Activated CD8-positive, alpha-beta T cell treated with anti-CD3 and anti-CD28 coated beads, Interleukin-2, amount 10 ng/mL, durations not matched to agents 7 days and 5 days (primary cell): Measurements from ENCODE around the gene MROH8. TPM values are rescaled to one million over a fixed set of nuclear protein-coding genes. Genes with fewer than 3 reads are reported as not detected.

Experiments
- ATAC-seq: fragments of 150-1000 bp; cut with Tn5 transposase; one replicate; pipeline ENCODE4 v1.10.0; 2021; ENCODE audit warnings: moderate library complexity
- CTCF ChIA-PET: fragments of 350-600 bp; sonication (Branson Sonifier 250); formaldehyde crosslinking; loops from one replicate; lab custom pipeline; 2021; ENCODE audit warnings: antibody characterized with exemption; lab: Charles Lee
- POLR2A ChIA-PET: fragments of 350-600 bp; sonication (Branson Sonifier 250); formaldehyde crosslinking; loops from one replicate; lab custom pipeline; 2021; ENCODE audit warnings: antibody characterized with exemption; lab: Charles Lee
- DNase-seq: peaks from one replicate; pipeline ENCODE4 v3.0.0-alpha.2; 2020
- H3K27ac Mint-ChIP-seq: one replicate; pipeline ENCODE4 v1.8.0; 2021; ENCODE audit warnings: mild to moderate bottlenecking, mixed read lengths
- H3K27me3 Mint-ChIP-seq: one replicate; pipeline ENCODE4 v1.8.0; 2021; ENCODE audit warnings: low read depth, mixed read lengths
- H3K36me3 Mint-ChIP-seq: one replicate; pipeline ENCODE4 v1.8.0; 2021; ENCODE audit warnings: low read depth, mixed read lengths
- H3K4me1 Mint-ChIP-seq: one replicate; pipeline ENCODE4 v1.8.0; 2021; ENCODE audit warnings: low read depth, mixed read lengths
- H3K4me3 Mint-ChIP-seq: one replicate; pipeline ENCODE4 v1.8.0; 2021; ENCODE audit warnings: mild to moderate bottlenecking, mixed read lengths
- H3K9me3 Mint-ChIP-seq: one replicate; pipeline ENCODE4 v1.8.0; 2022; ENCODE audit warnings: mixed read lengths; ENCODE audit not compliant: insufficient read depth
- total RNA-seq, 2 experiments: library from RNA; stranded (reverse); gene quantifications; one replicate each; pipeline ENCODE4 v1.2.3, GENCODE V29; 2021

The MROH8 gene
- total RNA-seq, 2 experiments from 2014 or later, result 2.6 to 2.8 TPM

DNA sequence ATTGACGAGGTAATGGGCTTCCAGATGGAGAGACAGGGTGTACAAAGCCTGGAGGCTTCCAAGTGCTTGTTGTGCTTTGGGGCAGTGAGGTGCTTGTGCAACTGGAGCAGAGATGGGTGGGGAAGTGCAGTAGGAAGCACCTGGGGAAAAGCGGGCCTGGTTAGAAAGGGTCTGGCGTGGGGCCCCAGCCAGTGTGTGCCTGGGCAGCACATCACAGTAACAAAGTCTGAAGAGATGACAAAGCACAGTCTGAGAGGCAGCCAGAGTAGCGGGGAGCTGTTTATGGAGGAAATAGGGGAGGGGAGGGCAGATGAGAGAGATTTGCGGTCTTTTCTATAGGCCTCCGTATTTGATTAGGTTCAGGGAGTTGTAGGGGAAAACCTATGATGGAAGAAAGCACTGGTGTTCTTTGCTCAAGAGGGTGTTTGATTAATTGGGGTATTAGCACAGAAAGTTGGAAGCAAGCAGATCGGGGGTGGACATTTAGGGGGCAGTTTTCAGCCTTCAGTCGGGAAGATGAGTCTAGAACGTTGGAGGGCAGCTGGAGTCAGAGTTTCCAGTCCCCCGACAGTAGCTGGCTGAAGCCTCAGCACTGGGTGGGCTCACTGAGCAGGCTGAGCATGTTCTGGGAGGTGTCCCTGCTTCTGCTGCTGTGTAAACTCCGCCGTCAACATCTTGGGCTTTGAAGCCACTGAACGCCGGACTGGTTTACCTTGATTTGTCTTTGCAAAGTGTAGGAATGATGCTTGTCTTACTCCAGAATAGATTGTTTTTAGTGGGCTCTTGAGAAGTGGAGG, 15.5 kb upstream of the MROH8 start:
- no peak overlapping the region for H3K4me3 Mint-ChIP-seq
- peaks cover 60% of the 10 kb centered on the region for H3K4me1 Mint-ChIP-seq
- no peaks in the 10 kb centered on the region for H3K27me3 Mint-ChIP-seq
- DNase-seq (no peak), ATAC-seq (peak; percentile 40)
- CTCF ChIA-PET, result interaction anchor here (0.7 to 4.4 kb wide), 35 partner anchors 9 to 1191 kb away, joined by 3 to 51 read pairs (median 5); partner anchors contain the start of genes MROH8 and RPN2
- no peaks in the 10 kb centered on the region for H3K9me3 Mint-ChIP-seq
- POLR2A ChIA-PET, result interaction anchor here (0.8 to 1.3 kb wide), 5 partner anchors 15 to 344 kb away, joined by 3 to 4 read pairs (median 4); partner anchors contain the start of genes MROH8 and RPN2
- peak overlapping the region; percentile 86 for H3K27ac Mint-ChIP-seq
- H3K36me3 Mint-ChIP-seq, result peaks cover 53% of the 10 kb centered on the region

DNA sequence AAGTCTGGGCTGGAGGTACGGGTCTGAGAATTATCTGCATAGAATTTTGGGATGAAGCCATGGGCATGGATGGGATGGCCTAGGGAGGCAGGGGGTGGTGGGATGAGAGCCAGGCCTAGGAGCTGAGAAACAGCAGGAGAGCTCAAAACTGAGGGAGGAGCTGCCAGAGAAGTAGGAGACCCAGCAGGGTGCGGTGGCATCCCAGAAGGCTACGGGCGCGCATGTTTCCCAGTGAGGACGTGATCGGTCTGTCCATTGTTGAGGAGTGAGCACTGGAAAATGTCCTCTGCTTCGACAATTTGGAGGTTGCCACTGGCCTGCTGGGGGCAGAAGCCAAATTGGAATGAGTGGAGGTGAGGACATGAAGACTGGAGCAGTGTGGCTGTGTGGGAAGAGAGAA, 14.5 kb upstream of the MROH8 start:
- peak overlapping the region; percentile 73 for H3K27ac Mint-ChIP-seq
- H3K4me1 Mint-ChIP-seq, result peaks cover 70% of the 10 kb centered on the region
- H3K36me3 Mint-ChIP-seq, result peaks cover 57% of the 10 kb centered on the region
- POLR2A ChIA-PET, result interaction anchor here (2.6 kb wide), 1 partner anchor 15 kb away, joined by 13 read pairs; the partner anchor contains the start of genes MROH8 and RPN2
- DNase-seq (no peak), ATAC-seq (no peak)
- CTCF ChIA-PET, result interaction anchor here (0.8 to 5.6 kb wide), 8 partner anchors 7 to 340 kb away, joined by 3 to 89 read pairs (median 12); partner anchors contain the start of genes MROH8, RBL1 and RPN2
- H3K4me3 Mint-ChIP-seq, result no peak overlapping the region
- no peaks in the 10 kb centered on the region for H3K9me3 Mint-ChIP-seq
- no peaks in the 10 kb centered on the region for H3K27me3 Mint-ChIP-seq

DNA sequence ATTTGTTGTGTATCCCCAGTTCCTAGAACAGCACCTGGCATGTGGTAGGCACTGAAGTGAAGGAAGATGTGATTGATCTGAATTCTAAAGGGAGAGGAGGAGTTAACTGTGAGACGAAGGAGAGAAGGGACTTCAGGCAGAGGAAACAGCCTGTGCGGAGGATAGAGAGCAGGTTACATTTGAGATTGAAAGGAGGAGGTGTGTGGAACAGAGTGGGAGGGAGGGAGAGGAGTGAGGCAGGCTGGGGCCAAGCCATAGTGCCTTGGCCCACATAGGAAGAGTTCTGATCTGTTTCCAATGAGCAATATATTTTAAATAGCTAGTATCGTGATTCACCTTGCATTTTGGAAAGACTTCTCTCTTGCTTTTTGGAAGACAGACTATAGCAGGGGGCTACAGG, 13.9 kb upstream of the MROH8 start:
- ATAC-seq, result no peak
- Mint-ChIP-seq H3K36me3 (peaks cover 57% of the 10 kb centered on the region), H3K27ac (peak overlapping the region; percentile 5), H3K4me3 (no peak overlapping the region), H3K9me3 (no peaks in the 10 kb centered on the region), H3K4me1 (peaks cover 72% of the 10 kb centered on the region), H3K27me3 (no peaks in the 10 kb centered on the region)
- DNase-seq, result no peak
- ChIA-PET POLR2A (interaction anchor here (2.6 kb wide), 1 partner anchor 14 kb away, joined by 13 read pairs; the partner anchor contains the start of genes MROH8 and RPN2), CTCF (interaction anchor here (0.8 to 5.6 kb wide), 8 partner anchors 8 to 340 kb away, joined by 3 to 89 read pairs (median 9); partner anchors contain the start of genes MROH8, RBL1 and RPN2)

DNA sequence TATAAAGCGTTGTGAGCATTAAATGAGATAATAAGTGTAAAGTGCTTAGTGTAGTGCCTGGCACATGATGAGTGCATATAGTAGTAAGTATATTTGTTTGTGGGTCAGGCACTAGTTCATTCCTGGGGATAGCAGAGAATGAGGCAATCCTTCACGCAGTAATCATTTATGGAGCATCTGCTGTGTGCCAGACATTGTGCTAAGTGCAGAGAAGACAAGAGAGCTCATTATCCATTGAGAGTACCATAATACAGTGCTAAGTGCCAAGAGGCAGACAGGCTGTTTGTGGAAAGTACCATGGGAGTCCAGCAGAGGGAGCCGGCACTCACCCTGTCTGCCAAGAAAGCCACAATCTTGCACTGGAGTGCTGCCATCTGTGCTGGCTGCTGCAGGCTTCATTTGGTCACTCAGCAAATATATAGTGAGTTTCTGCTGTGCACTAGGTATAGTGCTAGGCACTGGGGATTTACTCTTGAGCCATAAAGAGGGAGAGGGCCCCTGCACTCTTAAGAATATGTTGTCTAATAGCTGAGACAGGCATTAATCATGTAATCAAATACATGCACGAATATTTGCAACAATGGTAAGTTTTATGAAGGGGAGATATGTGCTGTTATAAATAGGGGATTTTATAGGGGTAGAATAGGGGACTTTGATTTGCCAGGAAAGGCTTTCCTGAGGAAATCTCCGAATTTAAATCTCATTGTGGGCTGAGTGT, 12.9 kb upstream of the MROH8 start:
- ChIA-PET CTCF (interaction anchor here (0.6 to 5.6 kb wide), 22 partner anchors 8 to 351 kb away, joined by 3 to 89 read pairs (median 4); partner anchors contain the start of genes MROH8, RBL1 and RPN2), POLR2A (interaction anchor here (0.6 to 2.6 kb wide), 2 partner anchors 13 to 163 kb away, joined by 3 to 13 read pairs; partner anchors contain the start of genes MROH8 and RPN2)
- peaks cover 73% of the 10 kb centered on the region for H3K4me1 Mint-ChIP-seq
- H3K27ac Mint-ChIP-seq, result peak overlapping the region; percentile 44
- ATAC-seq, result peak; percentile 78
- no peak overlapping the region for H3K4me3 Mint-ChIP-seq
- no peaks in the 10 kb centered on the region for H3K9me3 Mint-ChIP-seq
- no peaks in the 10 kb centered on the region for H3K27me3 Mint-ChIP-seq
- DNase-seq, result peak; percentile 80
- peaks cover 62% of the 10 kb centered on the region for H3K36me3 Mint-ChIP-seq

DNA sequence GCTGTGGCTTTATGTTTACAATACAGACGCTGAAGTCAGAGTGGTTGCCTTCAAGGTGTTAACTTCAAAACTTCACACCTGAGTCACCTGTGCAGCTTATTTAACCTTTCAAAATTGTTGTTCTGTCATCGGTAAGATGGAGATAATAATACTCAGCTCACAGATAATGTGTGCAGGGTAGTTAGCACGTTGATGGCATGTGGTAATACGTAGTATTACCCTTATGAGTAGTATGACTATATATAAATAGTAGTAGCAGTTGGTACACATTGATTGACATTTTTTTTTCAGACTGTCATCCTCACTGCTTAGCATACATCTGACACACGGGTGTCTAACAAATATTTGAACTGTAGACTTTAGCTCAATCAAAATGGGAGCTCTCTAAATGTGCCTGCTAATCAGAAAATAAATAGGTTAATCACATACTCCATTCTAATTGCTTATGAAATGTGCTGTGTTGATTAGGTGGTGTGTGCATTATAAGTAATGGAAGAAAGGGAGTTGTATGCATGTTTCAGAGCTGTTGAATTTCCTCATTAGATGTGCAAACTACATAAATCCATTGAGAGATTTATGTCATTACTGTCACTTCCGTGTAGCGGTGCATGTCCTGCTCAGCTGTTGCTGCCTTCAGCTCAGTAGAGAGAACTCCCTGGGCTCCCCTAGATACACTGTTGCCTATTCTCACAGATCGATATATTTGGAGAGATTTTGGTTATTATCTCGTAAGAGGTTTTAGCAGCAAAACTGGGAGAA, 11.2 kb upstream of the MROH8 start:
- H3K4me1 Mint-ChIP-seq, result peaks cover 70% of the 10 kb centered on the region
- peak overlapping the region; percentile 33 for H3K27ac Mint-ChIP-seq
- DNase-seq (no peak), ATAC-seq (no peak)
- H3K9me3 Mint-ChIP-seq, result no peaks in the 10 kb centered on the region
- no peak overlapping the region for H3K4me3 Mint-ChIP-seq
- no peaks in the 10 kb centered on the region for H3K27me3 Mint-ChIP-seq
- POLR2A ChIA-PET, result interaction anchor here (1.9 kb wide), 1 partner anchor 12 kb away, joined by 19 read pairs; the partner anchor contains the start of genes MROH8 and RPN2
- H3K36me3 Mint-ChIP-seq, result peaks cover 61% of the 10 kb centered on the region
- CTCF ChIA-PET, result interaction anchor here (1.5 to 5.6 kb wide), 6 partner anchors 8 to 345 kb away, joined by 3 to 89 read pairs (median 19); partner anchors contain the start of genes MROH8 and RPN2

DNA sequence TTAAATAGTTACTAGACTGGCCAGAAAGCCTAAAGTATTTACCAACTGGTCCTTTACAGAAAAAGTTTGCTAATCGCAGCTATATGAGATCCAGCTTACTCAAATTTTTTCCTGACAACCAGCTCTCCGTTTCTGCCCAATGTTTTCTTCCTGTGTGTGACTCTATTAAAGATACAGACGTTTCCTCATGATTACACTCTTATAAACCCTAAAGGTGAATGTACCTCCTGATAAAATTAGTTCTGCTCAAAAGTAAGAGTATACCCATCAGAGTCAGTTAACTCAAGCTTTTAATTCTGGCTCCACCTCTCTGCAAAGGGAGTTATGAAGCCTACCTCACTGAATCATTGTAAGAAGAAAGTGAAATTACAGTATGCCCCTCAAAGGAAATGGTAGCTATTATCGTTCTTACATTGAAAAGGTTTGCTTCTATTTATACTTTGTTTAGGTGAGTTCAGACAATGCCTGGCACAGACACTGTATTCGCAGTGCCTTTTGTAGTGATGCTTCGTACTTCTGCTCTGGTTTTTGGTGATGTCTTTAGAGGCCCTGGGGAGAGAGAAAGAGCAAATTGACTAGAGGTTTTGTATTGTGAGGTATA, 10.2 kb upstream of the MROH8 start:
- DNase-seq, result no peak
- no peak for ATAC-seq
- POLR2A ChIA-PET, result interaction anchor here (1.9 kb wide), 1 partner anchor 11 kb away, joined by 19 read pairs; the partner anchor contains the start of genes MROH8 and RPN2

DNA sequence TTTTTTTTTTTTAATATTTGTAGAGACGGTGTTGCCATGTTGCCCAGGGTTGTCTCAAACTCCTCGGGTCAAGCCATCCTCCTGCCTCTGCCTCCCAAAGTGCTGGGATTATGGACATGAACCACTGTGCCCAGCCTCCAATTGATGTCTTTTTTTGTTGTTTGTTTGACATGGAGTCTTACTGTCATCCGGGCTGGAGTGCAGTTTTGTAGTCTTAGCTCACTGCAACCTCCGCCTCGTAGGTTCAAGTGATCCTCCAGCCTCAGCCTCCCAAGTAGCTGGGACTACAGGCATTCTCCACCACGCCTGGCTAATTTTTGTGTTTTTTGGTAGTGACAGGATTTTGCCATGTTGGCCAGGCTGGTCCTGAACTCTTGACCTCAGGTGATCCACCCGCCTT, 9.4 kb upstream of the MROH8 start:
- Mint-ChIP-seq H3K9me3 (no peaks in the 10 kb centered on the region), H3K4me3 (no peak overlapping the region), H3K4me1 (peaks cover 63% of the 10 kb centered on the region), H3K27me3 (no peaks in the 10 kb centered on the region), H3K36me3 (peaks cover 62% of the 10 kb centered on the region), H3K27ac (no peak overlapping the region)
- no peak for ATAC-seq
- no peak for DNase-seq
- ChIA-PET CTCF (interaction anchor here (0.9 to 5.6 kb wide), 7 partner anchors 11 to 347 kb away, joined by 3 to 89 read pairs (median 4); partner anchors contain the start of genes MANBAL, MROH8 and RPN2), POLR2A (interaction anchor here (1.9 kb wide), 1 partner anchor 10 kb away, joined by 19 read pairs; the partner anchor contains the start of genes MROH8 and RPN2)

More for the DNA sequence above, 10.2 kb upstream of the MROH8 start:
- H3K4me1 Mint-ChIP-seq, result peaks cover 65% of the 10 kb centered on the region
- peak overlapping the region; percentile 34 for H3K4me3 Mint-ChIP-seq
- H3K27me3 Mint-ChIP-seq, result no peaks in the 10 kb centered on the region
- peak overlapping the region; percentile 33 for H3K27ac Mint-ChIP-seq
- no peaks in the 10 kb centered on the region for H3K9me3 Mint-ChIP-seq
- peaks cover 59% of the 10 kb centered on the region for H3K36me3 Mint-ChIP-seq
- CTCF ChIA-PET, result interaction anchor here (0.9 to 5.6 kb wide), 7 partner anchors 11 to 346 kb away, joined by 3 to 89 read pairs (median 4); partner anchors contain the start of genes MANBAL, MROH8 and RPN2

DNA sequence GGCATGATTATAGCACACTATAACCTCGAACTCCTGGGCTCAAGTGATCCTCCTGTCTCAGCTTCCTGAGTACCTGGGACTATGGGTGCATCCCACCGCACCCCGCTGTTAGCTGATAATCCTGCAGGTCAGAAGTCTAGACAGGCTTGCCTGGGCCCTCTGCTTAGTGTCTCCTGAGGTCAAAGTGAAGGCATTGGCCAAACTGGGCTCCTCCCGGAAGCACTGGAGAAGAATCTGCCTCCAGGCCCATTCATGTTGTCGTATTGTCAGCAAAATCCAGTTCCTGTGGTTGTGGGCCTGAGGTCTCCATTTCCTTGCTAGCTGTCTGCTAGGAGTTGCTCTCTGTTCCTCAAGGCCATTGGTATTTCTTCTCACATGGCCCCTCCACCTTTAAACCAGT, 6.3 kb upstream of the MROH8 start:
- peaks cover 62% of the 10 kb centered on the region for H3K4me1 Mint-ChIP-seq
- no peaks in the 10 kb centered on the region for H3K27me3 Mint-ChIP-seq
- H3K9me3 Mint-ChIP-seq, result no peaks in the 10 kb centered on the region
- ChIA-PET POLR2A (interaction anchor here (0.6 kb wide), 1 partner anchor 281 kb away, joined by 3 read pairs; no protein-coding TSS in a partner anchor), CTCF (interaction anchor here (3.0 kb wide), 1 partner anchor 9 kb away, joined by 12 read pairs; no protein-coding TSS in a partner anchor)
- DNase-seq (no peak), ATAC-seq (no peak)
- no peak overlapping the region for H3K4me3 Mint-ChIP-seq
- H3K36me3 Mint-ChIP-seq, result peaks cover 60% of the 10 kb centered on the region
- peak overlapping the region; percentile 65 for H3K27ac Mint-ChIP-seq

DNA sequence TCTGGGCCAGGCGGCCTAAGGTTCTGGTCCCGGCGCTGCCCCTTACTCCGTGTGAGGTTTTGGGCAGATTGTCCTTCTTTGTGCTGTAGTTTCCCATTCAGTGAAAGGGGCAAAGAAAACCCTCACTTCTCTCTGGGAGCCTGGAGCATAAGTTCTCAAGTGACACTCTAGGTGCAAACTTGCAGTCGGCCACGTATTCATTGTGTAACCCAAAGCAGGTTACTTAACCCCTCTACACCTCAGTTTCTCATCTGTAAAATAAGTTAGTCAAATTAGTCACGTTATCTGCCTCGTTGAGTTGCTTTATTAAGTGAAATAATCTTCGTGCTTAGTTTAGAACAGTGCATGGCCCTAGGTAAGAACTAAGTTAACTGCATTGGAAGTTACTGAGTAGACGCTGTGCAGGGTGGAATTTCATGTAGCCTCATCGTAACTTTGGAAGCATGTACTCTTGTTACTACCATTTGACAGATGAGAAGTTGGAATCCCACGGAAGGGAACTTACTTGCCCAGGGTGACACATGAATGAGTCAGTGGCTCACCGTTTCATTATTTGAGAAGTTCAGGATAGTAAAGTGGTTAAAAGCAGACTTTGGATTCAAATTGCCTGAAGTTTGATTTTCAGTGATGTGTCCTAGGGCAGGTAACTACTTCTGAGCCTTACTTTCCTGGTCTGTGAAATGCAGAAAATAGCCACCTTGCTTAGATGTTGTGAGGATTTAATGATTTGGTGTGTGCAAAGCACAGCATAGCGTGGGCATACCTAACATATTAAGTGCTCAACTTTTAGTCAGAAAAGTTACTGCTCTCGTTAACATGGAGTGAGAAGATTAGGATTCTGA, 556 bp upstream of the MROH8 start:
- Mint-ChIP-seq H3K36me3 (peaks cover 28% of the 10 kb centered on the region), H3K9me3 (no peaks in the 10 kb centered on the region), H3K27me3 (no peaks in the 10 kb centered on the region), H3K4me3 (peak overlapping the region; percentile 95), H3K4me1 (peaks cover 42% of the 10 kb centered on the region), H3K27ac (peak overlapping the region; percentile 97)
- ATAC-seq (no peak), DNase-seq (no peak)
- POLR2A ChIA-PET, result interaction anchor here (0.6 to 2.0 kb wide), 6 partner anchors 10 to 354 kb away, joined by 3 to 35 read pairs (median 8); partner anchors contain the start of gene RBL1
- CTCF ChIA-PET, result interaction anchor here (0.9 to 3.8 kb wide), 9 partner anchors 11 to 351 kb away, joined by 3 to 89 read pairs (median 4); partner anchors contain the start of gene RBL1
